Heart left ventricle (tissue), 16 donors: ENCODE data around the gene VPS35L. TPM values are rescaled to one million over a fixed set of nuclear protein-coding genes. Genes with fewer than 3 reads are reported as not detected.
A peak's percentile ranks its signal among the peaks of the same experiment; 100 is the strongest.

Source experiments
- ATAC-seq, 4 donors: fragments of 200-7000 bp; cut with Tn5 transposase; one replicate each; pipeline ENCODE4 v1.9.1; 2020 to 2022; ENCODE audit warnings: moderate library complexity in 4 of 4, mild to moderate bottlenecking in 3 of 4, moderate number of reproducible peaks in 1 of 4
- DNase-seq, 5 donors: peaks; one replicate each; pipeline ENCODE4 v3.0.0-alpha.2; 2020
- H3K27ac ChIP-seq, 12 donors: fragments of 200-600 bp; sonication (generic) in 4 of 12; one replicate each; pipeline versions ENCODE4 v1.5.0 to v1.8.0; 2016 to 2022; ENCODE audit warnings: mild to moderate bottlenecking in 2 of 12
- H3K27me3 ChIP-seq, 9 donors: fragments of 200-600 bp; sonication (generic) in 2 of 9; one replicate each; pipeline versions ENCODE4 v1.5.1 to v1.8.0; 2016 to 2022; ENCODE audit warnings: mild to moderate bottlenecking in 3 of 9
- H3K36me3 ChIP-seq, 9 donors: fragments of 200-600 bp; sonication (generic) in 2 of 9; one replicate each; pipeline versions ENCODE4 v1.5.0 to v1.8.0; 2018 to 2022; ENCODE audit warnings: mild to moderate bottlenecking in 2 of 9
- H3K4me1 ChIP-seq, 12 donors: fragments of 200-600 bp; sonication (generic) in 4 of 12; one replicate each; pipeline versions ENCODE4 v1.5.0 to v1.8.0; 2016 to 2022; ENCODE audit warnings: mild to moderate bottlenecking in 3 of 12
- H3K4me3 ChIP-seq, 12 donors: fragments of 200-600 bp; sonication (generic) in 4 of 12; one replicate each; pipeline versions ENCODE4 v1.5.0 to v1.8.0; 2017 to 2022; ENCODE audit warnings: mild to moderate bottlenecking in 9 of 12, moderate library complexity in 4 of 12
- H3K9me3 ChIP-seq, 12 donors: fragments of 200-600 bp; sonication (generic) in 4 of 12; one replicate each; pipeline versions ENCODE4 v1.5.0 to v1.8.0; 2016 to 2022; ENCODE audit warnings: mild to moderate bottlenecking in 1 of 12
- CTCF ChIP-seq, 12 donors: fragments of 200-600 bp; sonication (generic) in 4 of 12; IDR thresholded peaks; one replicate each; pipeline versions ENCODE4 v1.5.0 to v1.8.0; 2018 to 2022; ENCODE audit warnings: antibody characterized with exemption in 12 of 12, mild to moderate bottlenecking in 5 of 12
- POLR2A ChIP-seq, 2 donors: fragments of 450-650 bp; IDR thresholded peaks; one replicate each; pipeline ENCODE4 v1.6.1; 2017; ENCODE audit warnings: antibody characterized with exemption in 2 of 2, mild to moderate bottlenecking in 2 of 2, moderate library complexity in 2 of 2
- WGBS, 4 donors: extraction: QIAGEN DNeasy Blood & Tissue Kit in 2 of 4; methylation state at CpG; one replicate each; pipeline versions ENCODE4 v1.1.5 to v1.1.7; 2013 to 2018; 5-methylcytosine and 5-hydroxymethylcytosine counted together
- intact Hi-C, 10 donors: fragments of 100-400 bp; cut with DNase I; formaldehyde crosslinking; loops; one replicate each; pipeline versions ENCODE4 v1.11.1 to v1.14.2; 2022
- polyA plus RNA-seq, 2 donors: library from polyadenylated mRNA; stranded (reverse); fragments of 200-250 nt; gene quantifications; one replicate each; pipeline ENCODE4 v1.2.3, GENCODE V29; 2013
- total RNA-seq, 9 donors: library from RNA; depleted of rRNA in 2 of 9; stranded (reverse); fragments of >200 nt in 2 of 9; fragmentation: NEBNext Ultra II Directional in 3 of 9; extraction: Animal tissue kit (Norgen Biotek cat#: 25700) in 3 of 9; gene quantifications; one replicate each; pipeline versions ENCODE4 v1.1.0 to v1.2.4, GENCODE V29; 2016 to 2023
- donor health status: ischemic (EF 13 %, LVEDD 7.1; RV severe dilation, severe dysfunction).
- donor health status: healthy with polysubstance abuse.
- donor health status: DM: no; HTN: yes; CAD: no.
- donor health status: DM: no; HTN: no; CAD: no.
- donor health status: ischemic (EF 25% LVEDD 6.9; RV normal size, moderate dysfunction).
- donor health status: ischemic (EF 25% LVEDD 5.7; RV mildly dilated, moderate dysfunction).
- donor health status: healthy.
- donor health status: DM: yes; HTN: yes; CAD: no.
- donor health status: ischemic (EF 35%, LVEDD 5.7; RV mildly dilated, moderate dysfunction).
- donor health status: nonischemic (EF 11% LVEDD 7.7; RV severe dilation, severe dysfunction).
- donor health status: DM: yes; HTN: yes; CAD: no.
- donor health status: PGD.
- donor health status: ischemic (EF 29% LVEDD 5.4; RV normal size, mild dysfunction).
- donor health status: nonischemic (EF 23%, LVEDD 6.1; RV moderate dilation, normal function).

The VPS35L gene
- total and polyA plus RNA-seq, 11 donors = 13.7 to 47.3 (median 24.4) TPM

DNA sequence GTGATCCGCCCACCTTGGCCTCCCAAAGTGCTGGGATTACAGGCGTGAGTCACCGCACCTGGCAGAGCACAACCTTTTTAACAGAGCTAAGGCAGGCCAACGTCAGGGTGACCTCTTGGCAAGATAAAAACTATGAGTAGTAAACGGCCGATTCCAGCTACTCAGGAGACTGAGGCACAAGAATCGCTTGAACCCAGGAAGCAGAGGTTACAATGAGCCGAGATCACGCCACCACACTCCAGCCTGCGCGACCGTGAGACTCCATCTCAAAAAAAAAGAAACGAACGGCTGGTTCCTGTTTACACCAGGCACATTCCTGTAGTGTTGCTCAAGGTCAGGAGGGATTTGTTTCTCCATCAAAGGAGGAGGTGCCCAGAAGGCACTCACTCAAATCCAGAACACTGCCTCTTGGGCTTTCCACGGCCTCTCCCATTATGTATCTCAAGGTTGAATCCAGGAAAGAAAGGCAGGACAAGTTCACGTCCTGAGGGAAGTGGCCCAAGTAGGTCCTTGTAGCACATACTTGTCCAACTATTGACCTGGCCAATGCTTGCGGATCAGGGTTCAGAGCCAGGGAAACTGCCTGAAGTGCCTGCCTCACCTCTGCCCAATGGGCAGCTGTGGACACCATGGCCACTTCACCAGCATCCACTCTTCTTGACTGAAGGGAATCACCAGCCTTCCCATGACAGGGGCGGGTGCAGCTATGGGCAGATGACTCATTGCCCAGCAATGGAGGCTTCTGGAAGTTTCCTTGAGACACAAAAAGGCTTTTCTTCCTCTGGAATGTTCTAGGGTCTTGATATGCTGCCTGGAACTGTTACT, 149.0 kb downstream of the VPS35L start:
- Histone ChIP-seq H3K27ac (peak overlapping the region in 11 of 12 donors; percentile 47 to 78 (median 63)), H3K36me3 (peaks cover 0 to 88% (median 71%) of the 10 kb centered on the region in 9 donors), H3K4me3 (no peak overlapping the region), H3K27me3 (no peaks in the 10 kb centered on the region), H3K9me3 (no peaks in the 10 kb centered on the region), H3K4me1 (peaks cover 0 to 50% (median 27%) of the 10 kb centered on the region in 12 donors)
- 63 to 75% (median 71%) methylated on average over 16 to 18 of the region's 18 CpGs for WGBS, 4 donors
- intact Hi-C loops = loop anchor here in 1 of 10 donors (10.0 kb wide), 2 partner anchors 50 to 60 kb away; no protein-coding TSS in a partner anchor
- ATAC-seq = peak in 3 of 4 donors; percentile 46 to 61 (median 49)
- TF ChIP-seq POLR2A (IDR thresholded peaks at IDR 0.05) (no peak), CTCF (IDR thresholded peaks at IDR 0.05) (no peak)
- DNase-seq = no peak

DNA sequence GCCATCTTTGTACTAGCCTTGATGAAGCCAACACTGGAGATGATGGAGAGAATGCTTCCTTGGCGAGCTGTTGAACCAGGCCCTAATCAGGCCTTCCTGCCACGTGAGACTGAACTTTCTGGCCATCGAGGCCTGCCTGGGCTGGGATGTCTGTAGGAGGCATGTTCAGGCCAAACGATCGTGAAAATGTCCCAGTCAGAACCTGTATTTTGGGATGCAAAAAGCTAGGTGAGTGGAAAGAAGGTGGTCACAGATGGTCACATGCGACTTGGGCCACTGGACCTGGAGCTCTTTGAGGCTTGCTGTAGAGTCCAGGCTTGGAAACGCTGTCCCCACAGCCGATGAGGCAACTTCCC, 149.6 kb downstream of the VPS35L start:
- intact Hi-C loops = loop anchor here in 1 of 10 donors (10.0 kb wide), 2 partner anchors 50 to 60 kb away; no protein-coding TSS in a partner anchor
- Histone ChIP-seq H3K27me3 (no peaks in the 10 kb centered on the region), H3K9me3 (no peaks in the 10 kb centered on the region), H3K4me1 (peaks cover 0 to 45% (median 27%) of the 10 kb centered on the region in 12 donors), H3K27ac (peak overlapping the region in 11 of 12 donors; percentile 47 to 78 (median 63)), H3K36me3 (peaks cover 0 to 88% (median 70%) of the 10 kb centered on the region in 9 donors), H3K4me3 (no peak overlapping the region)
- TF ChIP-seq CTCF (IDR thresholded peaks at IDR 0.05) (no peak), POLR2A (IDR thresholded peaks at IDR 0.05) (no peak)
- 95 to 98% (median 96%) methylated on average over 8 of the region's 8 CpGs for WGBS, 4 donors
- ATAC-seq (no peak), DNase-seq (no peak)

DNA sequence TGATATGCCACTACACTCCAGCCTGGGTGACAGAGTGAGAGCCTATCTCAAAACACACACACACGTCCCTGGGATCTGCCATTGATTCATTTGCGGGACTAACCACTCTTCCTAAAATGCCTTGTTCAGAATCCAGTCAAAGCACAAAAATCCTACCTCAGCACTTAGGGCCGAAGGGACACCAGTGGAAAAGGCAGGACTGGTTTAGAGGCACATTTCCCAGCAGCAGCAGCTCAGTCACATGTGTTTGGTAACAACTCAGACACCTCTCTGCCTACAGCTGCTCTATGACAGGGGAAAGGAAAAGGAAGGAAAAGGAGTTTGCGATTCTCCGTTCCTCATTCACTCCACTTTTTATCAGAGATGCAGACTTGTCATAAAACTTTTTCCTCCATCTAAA, 150.3 kb downstream of the VPS35L start:
- Histone ChIP-seq H3K4me3 (no peak overlapping the region), H3K36me3 (peaks cover 0 to 84% (median 67%) of the 10 kb centered on the region in 9 donors), H3K4me1 (peaks cover under 1 to 44% (median 28%) of the 10 kb centered on the region in 12 donors), H3K27ac (peak overlapping the region in 7 of 12 donors; percentile 3 to 78 (median 63)), H3K9me3 (no peaks in the 10 kb centered on the region), H3K27me3 (no peaks in the 10 kb centered on the region)
- no peak for DNase-seq
- TF ChIP-seq CTCF (IDR thresholded peaks at IDR 0.05) (no peak), POLR2A (IDR thresholded peaks at IDR 0.05) (no peak)
- no peak for ATAC-seq
- intact Hi-C loops = loop anchor here in 1 of 10 donors (10.0 kb wide), 2 partner anchors 49 to 61 kb away; no protein-coding TSS in a partner anchor
- 78 to 86% (median 85%) methylated on average over 5 of the region's 5 CpGs for WGBS, 4 donors

DNA sequence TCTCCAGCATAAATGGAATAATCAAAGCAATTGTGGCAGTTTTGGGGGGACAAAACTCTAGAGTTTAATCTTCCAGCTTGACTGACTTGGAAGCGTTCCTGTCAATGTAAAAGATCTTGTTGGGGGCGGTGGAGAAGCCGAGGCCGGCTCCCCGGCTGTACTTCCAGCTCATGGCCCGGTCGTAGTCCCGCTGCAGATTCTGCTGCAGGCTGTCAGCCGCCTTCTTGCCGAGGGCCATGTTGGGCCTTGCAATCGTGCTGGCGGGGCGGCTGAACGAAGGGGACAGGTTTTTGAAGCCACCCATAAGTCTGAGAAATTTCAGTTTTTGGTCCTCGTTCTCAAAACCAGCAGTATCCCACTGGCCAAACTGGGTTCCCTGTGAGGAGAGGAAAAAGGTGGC, 151.3 kb downstream of the VPS35L start:
- 95 to 97% (median 96%) methylated on average over 15 of the region's 15 CpGs for WGBS, 4 donors
- DNase-seq (no peak), ATAC-seq (no peak)
- H3K4me1 ChIP-seq = peaks cover 4 to 48% (median 30%) of the 10 kb centered on the region in 12 donors
- H3K27ac ChIP-seq = no peak overlapping the region
- peaks cover 0 to 82% (median 57%) of the 10 kb centered on the region in 9 donors for H3K36me3 ChIP-seq
- no peak overlapping the region for H3K4me3 ChIP-seq
- intact Hi-C loops = loop anchor here in 1 of 10 donors (10.0 kb wide), 2 partner anchors 48 to 62 kb away; no protein-coding TSS in a partner anchor
- TF ChIP-seq POLR2A (IDR thresholded peaks at IDR 0.05) = no peak
- H3K9me3 ChIP-seq = no peaks in the 10 kb centered on the region
- H3K27me3 ChIP-seq = no peaks in the 10 kb centered on the region
